Measurements from ENCODE around the gene ARHGAP36. TPM values are rescaled to one million over a fixed set of nuclear protein-coding genes. Genes with fewer than 3 reads are reported as not detected.

ARHGAP36 gene
- total RNA-seq, 1 experiment from 2014 or later = not detected

- Histone ChIP-seq H3K27ac (ENCODE audit: low read length) (no peak overlapping the region), H3K27me3 (ENCODE audit: control insufficient read depth, insufficient read depth, low read length) (peaks cover 2% of the 10 kb centered on the region), H3K9me3 (ENCODE audit: control insufficient read depth, insufficient read depth, low read depth, low read length) (no peaks in the 10 kb centered on the region), H3K4me1 (ENCODE audit: control insufficient read depth, insufficient read depth, low read length) (no peaks in the 10 kb centered on the region), H3K4me3 (ENCODE audit: low read depth in 2 of 2, low read length in 2 of 2) (no peak overlapping the region), H3K36me3 (ENCODE audit: control insufficient read depth, insufficient read depth, low read length) (no peaks in the 10 kb centered on the region)
- no TSS peak for BruUV-seq (replicated peaks)
- no peak for TF ChIP-seq CTCF (IDR thresholded peaks at IDR 0.05)
- no peak for TF ChIP-seq SIN3A (IDR thresholded peaks at IDR 0.05; ENCODE audit: borderline replicate concordance, insufficient read depth, low read depth, low read length)
- TF ChIP-seq REST (IDR thresholded peaks at IDR 0.05; ENCODE audit: insufficient read depth in 1 of 2, low read depth in 2 of 2, low read length in 1 of 2) = no peak
- TF ChIP-seq TCF7L2 (IDR thresholded peaks at IDR 0.05; ENCODE audit: low read depth, low read length) = no peak
- TF ChIP-seq POLR2AphosphoS5 (IDR thresholded peaks at IDR 0.05; ENCODE audit: low read depth, low read length) = no peak
- POLR2A ChIA-PET = no interaction called here
- ATAC-seq (no peak), DNase-seq (ENCODE audit: low read depth, low spot score) (no peak)
- CTCF ChIA-PET = no interaction called here
- in situ Hi-C loops (cut with HindIII; ENCODE audit: low pct_unique_long_range_greater_than_20kb, low sequenced_read_pairs) (no loop called here), intact Hi-C loops (cut with micrococcal nuclease; ENCODE audit: unreplicated experiment) (no loop called here)
Measured at GRCh38 chrX:131025336-131025735, 32.8 kb upstream of the ARHGAP36 start.

- H3K27ac ChIP-seq (ENCODE audit: low read length) = no peak overlapping the region
Measured at GRCh38 chrX:131032354-131033230, 25.6 kb upstream of the ARHGAP36 start.

More at GRCh38 chrX:131032354-131033230, 25.6 kb upstream of the ARHGAP36 start:
- Histone ChIP-seq H3K4me1 (ENCODE audit: control insufficient read depth, insufficient read depth, low read length) (no peaks in the 10 kb centered on the region), H3K4me3 (ENCODE audit: low read depth in 2 of 2, low read length in 2 of 2) (no peak overlapping the region), H3K9me3 (ENCODE audit: control insufficient read depth, insufficient read depth, low read depth, low read length) (no peaks in the 10 kb centered on the region), H3K36me3 (ENCODE audit: control insufficient read depth, insufficient read depth, low read length) (no peaks in the 10 kb centered on the region), H3K27me3 (ENCODE audit: control insufficient read depth, insufficient read depth, low read length) (0 out of 2 replicates have a peak, but pooled peaks cover 2% of the 10 kb centered on the region)
- DNase-seq (ENCODE audit: low read depth, low spot score) (no peak), ATAC-seq (no peak)
- TF ChIP-seq REST (IDR thresholded peaks at IDR 0.05; ENCODE audit: insufficient read depth in 1 of 2, low read depth in 2 of 2, low read length in 1 of 2) (no peak), CTCF (IDR thresholded peaks at IDR 0.05) (no peak), TCF7L2 (IDR thresholded peaks at IDR 0.05; ENCODE audit: low read depth, low read length) (no peak), POLR2AphosphoS5 (IDR thresholded peaks at IDR 0.05; ENCODE audit: low read depth, low read length) (no peak), SIN3A (IDR thresholded peaks at IDR 0.05; ENCODE audit: borderline replicate concordance, insufficient read depth, low read depth, low read length) (no peak)
- in situ Hi-C loops (cut with HindIII; ENCODE audit: low pct_unique_long_range_greater_than_20kb, low sequenced_read_pairs) (no loop called here), intact Hi-C loops (cut with micrococcal nuclease; ENCODE audit: unreplicated experiment) (no loop called here)
- POLR2A ChIA-PET = no interaction called here
- CTCF ChIA-PET = no interaction called here
- BruUV-seq (replicated peaks) = no TSS peak
